Measurements from ENCODE around the gene AQR. TPM values are rescaled to one million over a fixed set of nuclear protein-coding genes. Genes with fewer than 3 reads are reported as not detected.

Gene AQR
- total and polyA plus RNA-seq, 2 of the 13 experiments (the other 11 are each of a cell fraction or from before 2014, with no cell fraction given): 18.7 to 31.3 TPM

DNA sequence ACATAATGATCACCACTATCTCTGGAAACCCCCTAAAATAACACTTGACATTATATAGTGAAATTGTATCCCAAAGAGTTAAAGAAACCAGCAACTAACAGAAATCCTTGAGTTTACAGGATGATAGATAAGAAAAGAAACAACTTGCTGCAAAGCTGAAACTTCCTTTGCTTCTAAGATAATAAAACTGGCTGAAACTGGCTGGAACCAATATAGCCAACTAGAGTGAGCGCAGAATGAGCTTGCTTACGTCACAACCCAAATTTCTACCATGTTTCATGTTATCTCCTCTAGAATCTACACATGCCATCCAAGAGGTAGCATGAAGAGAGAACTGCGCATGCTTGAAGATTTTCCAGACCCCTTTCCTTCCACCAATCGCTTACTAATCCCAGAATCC, 90.4 kb downstream of the AQR start:
- no peak for DNase-seq (ENCODE audit: low spot score)

More for the DNA sequence above, 90.4 kb downstream of the AQR start:
- in situ Hi-C loops (cut with HindIII; ENCODE audit: extremely low pct_ligation_motif_present, low pct_unique_long_range_greater_than_20kb): no loop called here
- no peak for ATAC-seq
- TF ChIP-seq ARNTL (CRISPR knock-in tag; IDR thresholded peaks at IDR 0.05) (no peak), SRSF9 (IDR thresholded peaks at IDR 0.05; ENCODE audit: borderline replicate concordance, insufficient read depth, low read depth, low read length, poor library complexity, severe bottlenecking) (no peak), ZNF264 (CRISPR knock-in tag; IDR thresholded peaks at IDR 0.05) (no peak), ZNF17 (CRISPR knock-in tag; IDR thresholded peaks at IDR 0.05) (no peak), TRIM24 (CRISPR knock-in tag; IDR thresholded peaks at IDR 0.05) (no peak), NFE2L1 (CRISPR knock-in tag; IDR thresholded peaks at IDR 0.05; ENCODE audit: borderline replicate concordance) (no peak), HES4 (CRISPR knock-in tag; IDR thresholded peaks at IDR 0.05; ENCODE audit: borderline replicate concordance) (no peak), NFE2 (CRISPR knock-in tag; IDR thresholded peaks at IDR 0.05) (no peak)
- TF ChIP-seq, protein P1, sequence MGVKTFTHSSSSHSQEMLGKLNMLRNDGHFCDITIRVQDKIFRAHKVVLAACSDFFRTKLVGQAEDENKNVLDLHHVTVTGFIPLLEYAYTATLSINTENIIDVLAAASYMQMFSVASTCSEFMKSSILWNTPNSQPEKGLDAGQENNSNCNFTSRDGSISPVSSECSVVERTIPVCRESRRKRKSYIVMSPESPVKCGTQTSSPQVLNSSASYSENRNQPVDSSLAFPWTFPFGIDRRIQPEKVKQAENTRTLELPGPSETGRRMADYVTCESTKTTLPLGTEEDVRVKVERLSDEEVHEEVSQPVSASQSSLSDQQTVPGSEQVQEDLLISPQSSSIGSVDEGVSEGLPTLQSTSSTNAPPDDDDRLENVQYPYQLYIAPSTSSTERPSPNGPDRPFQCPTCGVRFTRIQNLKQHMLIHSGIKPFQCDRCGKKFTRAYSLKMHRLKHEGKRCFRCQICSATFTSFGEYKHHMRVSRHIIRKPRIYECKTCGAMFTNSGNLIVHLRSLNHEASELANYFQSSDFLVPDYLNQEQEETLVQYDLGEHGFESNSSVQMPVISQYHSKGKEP (CRISPR knock-in tag; IDR thresholded peaks at IDR 0.05): no peak
- TF ChIP-seq, protein P2, sequence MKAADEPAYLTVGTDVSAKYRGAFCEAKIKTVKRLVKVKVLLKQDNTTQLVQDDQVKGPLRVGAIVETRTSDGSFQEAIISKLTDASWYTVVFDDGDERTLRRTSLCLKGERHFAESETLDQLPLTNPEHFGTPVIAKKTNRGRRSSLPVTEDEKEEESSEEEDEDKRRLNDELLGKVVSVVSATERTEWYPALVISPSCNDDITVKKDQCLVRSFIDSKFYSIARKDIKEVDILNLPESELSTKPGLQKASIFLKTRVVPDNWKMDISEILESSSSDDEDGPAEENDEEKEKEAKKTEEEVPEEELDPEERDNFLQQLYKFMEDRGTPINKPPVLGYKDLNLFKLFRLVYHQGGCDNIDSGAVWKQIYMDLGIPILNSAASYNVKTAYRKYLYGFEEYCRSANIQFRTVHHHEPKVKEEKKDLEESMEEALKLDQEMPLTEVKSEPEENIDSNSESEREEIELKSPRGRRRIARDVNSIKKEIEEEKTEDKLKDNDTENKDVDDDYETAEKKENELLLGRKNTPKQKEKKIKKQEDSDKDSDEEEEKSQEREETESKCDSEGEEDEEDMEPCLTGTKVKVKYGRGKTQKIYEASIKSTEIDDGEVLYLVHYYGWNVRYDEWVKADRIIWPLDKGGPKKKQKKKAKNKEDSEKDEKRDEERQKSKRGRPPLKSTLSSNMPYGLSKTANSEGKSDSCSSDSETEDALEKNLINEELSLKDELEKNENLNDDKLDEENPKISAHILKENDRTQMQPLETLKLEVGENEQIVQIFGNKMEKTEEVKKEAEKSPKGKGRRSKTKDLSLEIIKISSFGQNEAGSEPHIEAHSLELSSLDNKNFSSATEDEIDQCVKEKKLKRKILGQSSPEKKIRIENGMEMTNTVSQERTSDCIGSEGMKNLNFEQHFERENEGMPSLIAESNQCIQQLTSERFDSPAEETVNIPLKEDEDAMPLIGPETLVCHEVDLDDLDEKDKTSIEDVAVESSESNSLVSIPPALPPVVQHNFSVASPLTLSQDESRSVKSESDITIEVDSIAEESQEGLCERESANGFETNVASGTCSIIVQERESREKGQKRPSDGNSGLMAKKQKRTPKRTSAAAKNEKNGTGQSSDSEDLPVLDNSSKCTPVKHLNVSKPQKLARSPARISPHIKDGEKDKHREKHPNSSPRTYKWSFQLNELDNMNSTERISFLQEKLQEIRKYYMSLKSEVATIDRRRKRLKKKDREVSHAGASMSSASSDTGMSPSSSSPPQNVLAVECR (CRISPR knock-in tag; IDR thresholded peaks at IDR 0.05; ENCODE audit: borderline replicate concordance): no peak
- Histone ChIP-seq H3K9me3 (ENCODE audit: low read length) (no peaks in the 10 kb centered on the region), H3K27me3 (ENCODE audit: control insufficient read depth in 1 of 2, insufficient read depth in 2 of 2, low read length in 2 of 2) (no peaks in the 10 kb centered on the region), H3K4me2 (ENCODE audit: low read depth, low read length) (no peak overlapping the region), H3K4me3 (replicated peaks in 1 of 3; ENCODE audit: insufficient read depth in 1 of 3, low read depth in 2 of 3, low read length in 3 of 3) (no peak overlapping the region), H3K9ac (ENCODE audit: insufficient read depth, low read depth, low read length) (no peak overlapping the region), H3K27ac (ENCODE audit: extremely low read length, insufficient read depth, low read length) (no peak overlapping the region), H3K36me3 (replicated peaks in 1 of 2; ENCODE audit: control insufficient read depth in 1 of 2, insufficient read depth in 2 of 2, low read length in 2 of 2) (peaks cover 5 to 41% of the 10 kb centered on the region in 2 experiments), H4K20me1 (ENCODE audit: insufficient read depth, low read length) (no peaks in the 10 kb centered on the region), H2AFZ (ENCODE audit: low read length) (no peak overlapping the region), H3K4me1 (ENCODE audit: insufficient read depth, low read length) (no peaks in the 10 kb centered on the region), H3K79me2 (ENCODE audit: insufficient read depth, low read length) (no peaks in the 10 kb centered on the region)
- ChIA-PET CTCF (ENCODE audit: low intra/inter-chr PET ratio, low total read pairs) (no interaction called here), POLR2A (no interaction called here)
- BruUV-seq (replicated peaks): no TSS peak
- intact Hi-C loops (cut with micrococcal nuclease; ENCODE audit: unreplicated experiment): no loop called here
- FAIRE-seq: no peak
- 75% methylated on average over 4 of the region's 4 CpGs for WGBS (ENCODE audit: low lambda C conversion rate)
